ENCODE measurements around the gene DIP2C.

GRCh38 chr10:391305-391704, 298.2 kb downstream of the DIP2C start:
- TF ChIP-seq CTCF (IDR thresholded peaks at IDR 0.05) (no peak), EZH2phosphoT487 (IDR thresholded peaks at IDR 0.05) (no peak), EZH2 (IDR thresholded peaks at IDR 0.05) (no peak)

All from neural progenitor cell (in vitro differentiated cells).